Renal cortex interstitium (tissue), 15 donors: ENCODE measurements around the gene OTUD4. TPM values are rescaled to one million over a fixed set of nuclear protein-coding genes. Genes with fewer than 3 reads are reported as not detected.
"Not testable (repeated sequence)": the region's sequence is repeated elsewhere in the genome, so short reads cannot be mapped to it uniquely, and the experiment has no call there.

Experiments used
- DNase-seq, 11 donors: peaks; one replicate each; pipeline ENCODE4 v3.0.0-alpha.2; 2013; ENCODE audit warnings: low read depth in 9 of 11, low spot score in 4 of 11; ENCODE audit errors: extremely low read depth in 1 of 11
- long read RNA-seq, 16 experiments: transcript quantifications; one replicate each; lab custom pipeline, GENCODE V29; 2026
- polyA plus RNA-seq, 3 donors: library from polyadenylated mRNA; unstranded; fragments of 120-200 nt; gene quantifications; one replicate each; pipeline ENCODE4 v1.2.1, GENCODE V29; 2013; ENCODE audit not compliant: insufficient read length in 3 of 3

OTUD4 gene
- polyA plus RNA-seq, result 10 to 100 TPM; 34.4 to 45.8 (median 42.0) TPM
- long read RNA-seq, donor 1, partial matches to known transcripts, result 30 of 31 reads
- long read RNA-seq, donor 1, other reads (novel, unspliced or antisense), result 0 of 31 reads
- long read RNA-seq, donor 2, full-length matches to known transcripts, result 1 of 1 reads
- long read RNA-seq, donor 2, partial matches to known transcripts, result 0 of 1 reads
- long read RNA-seq, donor 2, other reads (novel, unspliced or antisense), result 0 of 1 reads
- long read RNA-seq, donor 3, full-length matches to known transcripts, result 1 of 1 reads
- long read RNA-seq, donor 3, partial matches to known transcripts, result 0 of 1 reads
- long read RNA-seq, donor 3, other reads (novel, unspliced or antisense), result 0 of 1 reads
- long read RNA-seq, donor 4, full-length matches to known transcripts, result 3 of 3 reads
- long read RNA-seq, donor 4, partial matches to known transcripts, result 0 of 3 reads
- long read RNA-seq, donor 4, other reads (novel, unspliced or antisense), result 0 of 3 reads
- long read RNA-seq, donor 5, result 0 reads
- long read RNA-seq, donor 6, full-length matches to known transcripts, result 2 of 2 reads
- long read RNA-seq, donor 6, partial matches to known transcripts, result 0 of 2 reads
- long read RNA-seq, donor 6, other reads (novel, unspliced or antisense), result 0 of 2 reads
- long read RNA-seq, donor 7, partial matches to known transcripts, result 99 of 123 reads
- long read RNA-seq, donor 7, other reads (novel, unspliced or antisense), result 24 of 123 reads
- long read RNA-seq, donor 8, result 0 reads
- long read RNA-seq, donor 9, full-length matches to known transcripts, result 2 of 2 reads
- long read RNA-seq, donor 9, partial matches to known transcripts, result 0 of 2 reads
- long read RNA-seq, donor 9, other reads (novel, unspliced or antisense), result 0 of 2 reads
- long read RNA-seq, donor 10, full-length matches to known transcripts, result 3 of 3 reads
- long read RNA-seq, donor 10, partial matches to known transcripts, result 0 of 3 reads
- long read RNA-seq, donor 10, other reads (novel, unspliced or antisense), result 0 of 3 reads
- long read RNA-seq, donor 11, full-length matches to known transcripts, result 1 of 41 reads
- long read RNA-seq, donor 11, partial matches to known transcripts, result 34 of 41 reads
- long read RNA-seq, donor 11, other reads (novel, unspliced or antisense), result 6 of 41 reads
- long read RNA-seq, donor 12, result 0 reads
- long read RNA-seq, donor 13, result 0 reads
- long read RNA-seq, donor 14, full-length matches to known transcripts, result 3 of 3 reads
- long read RNA-seq, donor 14, partial matches to known transcripts, result 0 of 3 reads
- long read RNA-seq, donor 14, other reads (novel, unspliced or antisense), result 0 of 3 reads
- long read RNA-seq, donor 15, full-length matches to known transcripts, result 3 of 3 reads
- long read RNA-seq, donor 15, partial matches to known transcripts, result 0 of 3 reads
- long read RNA-seq, donor 15, other reads (novel, unspliced or antisense), result 0 of 3 reads
- long read RNA-seq, donor 16, full-length matches to known transcripts, result 3 of 8 reads
- long read RNA-seq, donor 16, partial matches to known transcripts, result 0 of 8 reads
- long read RNA-seq, donor 16, other reads (novel, unspliced or antisense), result 5 of 8 reads

GRCh38 chr4:145180298-145181090, at the start of gene OTUD4:
OTUD4 (minus strand) TSS chr4:145180589; CDS start chr4:145179973, 616 bp downstream.
- peak; percentile 74 to 94 (median 93) for DNase-seq

- DNase-seq, result not testable (repeated sequence)
Measured at GRCh38 chr4:145223228-145223627, 42.8 kb upstream of the OTUD4 start.

GRCh38 chr4:145221529-145221928, 41.1 kb upstream of the OTUD4 start:
- not testable (repeated sequence) for DNase-seq

GRCh38 chr4:145219090-145219489, 38.7 kb upstream of the OTUD4 start:
- no peak for DNase-seq

GRCh38 chr4:145218251-145218650, 37.9 kb upstream of the OTUD4 start:
- no peak for DNase-seq

GRCh38 chr4:145217349-145217748, 37.0 kb upstream of the OTUD4 start:
- DNase-seq, result no peak

- no peak for DNase-seq
Measured at GRCh38 chr4:145216535-145216934, 36.1 kb upstream of the OTUD4 start.

- DNase-seq, result no peak
Measured at GRCh38 chr4:145213245-145213644, 32.9 kb upstream of the OTUD4 start.

GRCh38 chr4:145207934-145208333, 27.5 kb upstream of the OTUD4 start:
- no peak for DNase-seq

- no peak for DNase-seq
Measured at GRCh38 chr4:145203410-145203809, 23.0 kb upstream of the OTUD4 start.

GRCh38 chr4:145200366-145200765, 20.0 kb upstream of the OTUD4 start:
- DNase-seq, result no peak

GRCh38 chr4:145199051-145199716, 18.8 kb upstream of the OTUD4 start:
- no peak for DNase-seq

GRCh38 chr4:145196747-145197146, 16.4 kb upstream of the OTUD4 start:
- no peak for DNase-seq

GRCh38 chr4:145195167-145195952, 15.0 kb upstream of the OTUD4 start:
- DNase-seq, result no peak

GRCh38 chr4:145189981-145190380, 9.6 kb upstream of the OTUD4 start:
- no peak for DNase-seq

- no peak for DNase-seq
Measured at GRCh38 chr4:145186729-145187128, 6.3 kb upstream of the OTUD4 start.

- no peak for DNase-seq
Measured at GRCh38 chr4:145183581-145183980, 3.2 kb upstream of the OTUD4 start.
